ENCODE data around the gene PARD6G.

The PARD6G gene

DNA sequence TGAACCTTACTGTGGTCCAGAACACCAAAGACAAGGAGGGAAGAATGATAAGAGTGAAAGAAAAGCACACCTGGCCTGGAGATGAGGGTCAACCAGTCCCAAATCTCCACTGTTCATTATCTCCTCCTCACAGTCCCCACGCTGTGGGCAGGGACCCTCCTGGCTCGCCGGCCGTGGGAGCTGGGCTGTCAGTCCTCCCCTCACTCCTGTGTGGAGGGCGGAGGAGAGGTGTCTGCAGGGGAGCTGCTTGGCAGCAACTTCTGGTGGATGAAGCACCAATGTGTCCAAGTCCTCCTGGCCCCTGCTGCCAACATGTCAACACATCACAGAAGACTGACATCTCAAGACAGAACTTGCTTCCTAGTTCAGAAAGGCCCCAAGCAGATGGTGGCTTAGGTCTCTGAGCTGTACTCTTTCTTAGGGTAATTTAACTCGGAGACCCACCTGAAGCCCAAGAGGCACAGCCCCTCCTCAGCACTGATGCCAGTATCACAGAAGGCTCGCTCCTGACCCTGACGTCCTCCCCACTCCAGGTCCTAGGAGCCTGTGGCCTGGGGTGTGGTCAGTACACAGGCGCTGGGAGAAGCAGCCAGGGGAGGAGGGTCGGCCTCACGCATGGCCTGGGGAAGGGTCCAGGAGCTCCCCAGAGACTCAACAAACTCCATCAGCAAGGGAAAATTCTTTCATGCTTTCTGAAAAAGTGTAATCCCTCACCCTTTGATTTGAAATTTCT lies 54.5 kb downstream of the PARD6G start:
- H3K9ac ChIP-seq, result no peak overlapping the region
- H3K36me3 ChIP-seq (ENCODE audit: control insufficient read depth, insufficient read depth, low read length), result no peaks in the 10 kb centered on the region
- no peaks in the 10 kb centered on the region for H3K9me3 ChIP-seq (ENCODE audit: control insufficient read depth, low read length)
- peaks cover 2% of the 10 kb centered on the region for H3K4me1 ChIP-seq
- H3K79me2 ChIP-seq, result no peaks in the 10 kb centered on the region
- H2AFZ ChIP-seq, result no peak overlapping the region
- no peak overlapping the region for H3K27ac ChIP-seq
- no peak overlapping the region for H3K4me2 ChIP-seq (ENCODE audit: low read length)
- TF ChIP-seq, protein P1, sequence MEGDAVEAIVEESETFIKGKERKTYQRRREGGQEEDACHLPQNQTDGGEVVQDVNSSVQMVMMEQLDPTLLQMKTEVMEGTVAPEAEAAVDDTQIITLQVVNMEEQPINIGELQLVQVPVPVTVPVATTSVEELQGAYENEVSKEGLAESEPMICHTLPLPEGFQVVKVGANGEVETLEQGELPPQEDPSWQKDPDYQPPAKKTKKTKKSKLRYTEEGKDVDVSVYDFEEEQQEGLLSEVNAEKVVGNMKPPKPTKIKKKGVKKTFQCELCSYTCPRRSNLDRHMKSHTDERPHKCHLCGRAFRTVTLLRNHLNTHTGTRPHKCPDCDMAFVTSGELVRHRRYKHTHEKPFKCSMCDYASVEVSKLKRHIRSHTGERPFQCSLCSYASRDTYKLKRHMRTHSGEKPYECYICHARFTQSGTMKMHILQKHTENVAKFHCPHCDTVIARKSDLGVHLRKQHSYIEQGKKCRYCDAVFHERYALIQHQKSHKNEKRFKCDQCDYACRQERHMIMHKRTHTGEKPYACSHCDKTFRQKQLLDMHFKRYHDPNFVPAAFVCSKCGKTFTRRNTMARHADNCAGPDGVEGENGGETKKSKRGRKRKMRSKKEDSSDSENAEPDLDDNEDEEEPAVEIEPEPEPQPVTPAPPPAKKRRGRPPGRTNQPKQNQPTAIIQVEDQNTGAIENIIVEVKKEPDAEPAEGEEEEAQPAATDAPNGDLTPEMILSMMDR (IDR thresholded peaks at IDR 0.05), result no peak
- no peak overlapping the region for H3K4me3 ChIP-seq (ENCODE audit: low read depth, low read length)
- H3K27me3 ChIP-seq (ENCODE audit: control insufficient read depth, insufficient read depth, low read length), result no peaks in the 10 kb centered on the region

DNA sequence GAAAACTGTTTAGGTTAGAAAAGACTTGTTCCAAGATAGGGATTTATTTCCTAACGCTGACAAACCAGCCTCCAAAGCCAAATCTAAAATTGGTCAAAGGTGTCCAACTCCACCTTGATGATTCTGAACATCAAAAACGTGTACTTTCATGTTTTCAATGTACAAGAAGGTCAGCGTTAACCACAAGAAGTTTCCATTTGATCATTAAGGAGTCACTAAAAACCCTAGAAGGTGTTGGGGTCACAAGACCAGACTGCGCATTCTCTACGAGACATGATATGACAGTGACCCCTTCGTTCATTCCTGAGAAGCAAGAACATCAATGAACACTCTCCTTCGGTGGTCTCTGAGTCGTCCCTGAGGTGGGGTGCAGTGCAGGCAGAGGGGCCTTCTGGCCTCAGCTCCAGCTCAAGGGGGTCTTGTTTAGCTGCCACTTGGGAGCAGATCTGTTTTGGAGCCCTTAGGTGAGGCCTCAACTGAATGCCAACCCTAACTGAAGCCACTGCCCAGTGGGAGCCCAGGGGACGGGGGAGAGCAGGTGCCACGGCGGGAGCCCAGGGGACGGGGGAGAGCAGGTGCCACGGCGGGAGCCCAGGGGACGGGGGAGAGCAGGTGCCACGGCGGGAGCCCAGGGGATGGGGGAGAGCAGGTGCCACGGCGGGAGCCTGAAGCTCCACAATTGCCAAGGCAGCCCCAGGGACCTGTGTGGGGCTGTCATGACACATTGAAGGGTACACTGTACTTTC lies 55.2 kb downstream of the PARD6G start:
- TF ChIP-seq, protein P1 (IDR thresholded peaks at IDR 0.05), result no peak
- H3K36me3 ChIP-seq (ENCODE audit: control insufficient read depth, insufficient read depth, low read length), result no peaks in the 10 kb centered on the region
- H2AFZ ChIP-seq, result no peak overlapping the region
- no peaks in the 10 kb centered on the region for H3K9me3 ChIP-seq (ENCODE audit: control insufficient read depth, low read length)
- no peak overlapping the region for H3K4me3 ChIP-seq (ENCODE audit: low read depth, low read length)
- no peaks in the 10 kb centered on the region for H3K4me1 ChIP-seq
- H3K9ac ChIP-seq, result no peak overlapping the region
- no peaks in the 10 kb centered on the region for H3K79me2 ChIP-seq
- no peaks in the 10 kb centered on the region for H3K27me3 ChIP-seq (ENCODE audit: control insufficient read depth, insufficient read depth, low read length)
- no peak overlapping the region for H3K4me2 ChIP-seq (ENCODE audit: low read length)
- H3K27ac ChIP-seq, result no peak overlapping the region

- Histone ChIP-seq H3K27ac (no peak overlapping the region), H2AFZ (no peak overlapping the region), H3K4me1 (no peaks in the 10 kb centered on the region), H3K36me3 (ENCODE audit: control insufficient read depth, insufficient read depth, low read length) (no peaks in the 10 kb centered on the region), H3K9ac (no peak overlapping the region), H3K4me2 (ENCODE audit: low read length) (no peak overlapping the region), H3K27me3 (ENCODE audit: control insufficient read depth, insufficient read depth, low read length) (no peaks in the 10 kb centered on the region), H3K4me3 (ENCODE audit: low read depth, low read length) (no peak overlapping the region), H3K9me3 (ENCODE audit: control insufficient read depth, low read length) (no peaks in the 10 kb centered on the region), H3K79me2 (no peaks in the 10 kb centered on the region)
- TF ChIP-seq, protein P1 (IDR thresholded peaks at IDR 0.05), result no peak
Observed at GRCh38 chr18:80191264-80191663, 56.0 kb downstream of the PARD6G start.

DNA sequence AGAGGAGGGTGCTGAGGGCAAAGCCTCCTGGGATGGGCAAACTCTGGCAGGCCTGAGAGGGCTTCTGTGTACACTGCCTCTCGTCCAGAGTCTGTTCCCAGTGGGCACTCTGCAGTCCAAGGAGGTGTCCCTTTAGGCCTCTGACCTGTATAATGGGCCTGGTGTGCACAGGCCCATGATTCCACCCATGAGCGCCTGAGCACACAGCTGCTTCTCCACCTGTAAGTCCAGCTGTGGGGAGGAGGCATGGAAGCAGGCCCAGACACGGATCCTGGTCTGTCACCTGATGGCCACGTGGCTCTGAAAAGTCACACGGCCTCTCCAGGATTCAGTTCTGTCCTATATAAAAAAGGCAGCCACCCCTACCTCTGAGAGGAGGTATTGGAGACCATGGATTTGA lies 57.0 kb downstream of the PARD6G start:
- no peak overlapping the region for H3K4me2 ChIP-seq (ENCODE audit: low read length)
- no peak overlapping the region for H3K4me3 ChIP-seq (ENCODE audit: low read depth, low read length)
- H3K79me2 ChIP-seq, result no peaks in the 10 kb centered on the region
- no peak overlapping the region for H3K27ac ChIP-seq
- no peaks in the 10 kb centered on the region for H3K4me1 ChIP-seq
- H3K9me3 ChIP-seq (ENCODE audit: control insufficient read depth, low read length), result no peaks in the 10 kb centered on the region
- no peak overlapping the region for H3K9ac ChIP-seq
- no peak overlapping the region for H2AFZ ChIP-seq
- no peaks in the 10 kb centered on the region for H3K27me3 ChIP-seq (ENCODE audit: control insufficient read depth, insufficient read depth, low read length)
- TF ChIP-seq, protein P1 (IDR thresholded peaks at IDR 0.05), result no peak
- no peaks in the 10 kb centered on the region for H3K36me3 ChIP-seq (ENCODE audit: control insufficient read depth, insufficient read depth, low read length)

Measured in parathyroid adenoma (tissue), 2 donors.